Measurements from ENCODE around the gene OR5K2. TPM values are rescaled to one million over a fixed set of nuclear protein-coding genes. Genes with fewer than 3 reads are reported as not detected.

OR5K2 gene
- total RNA-seq, 1 donor from 2014 or later = not detected

GRCh38 chr3:98536456-98537017, 39.1 kb downstream of the OR5K2 start:
- no peak for TF ChIP-seq CTCF (conservative IDR thresholded peaks at IDR 0.05; ENCODE audit: low read depth, low read length)
- H3K4me3 ChIP-seq (ENCODE audit: low read depth, low read length) = no peak overlapping the region
- no peak for DNase-seq (ENCODE audit: low read depth)

GRCh38 chr3:98540346-98540745, 42.9 kb downstream of the OR5K2 start:
- no peak for TF ChIP-seq CTCF (conservative IDR thresholded peaks at IDR 0.05; ENCODE audit: low read depth, low read length)
- H3K4me3 ChIP-seq (ENCODE audit: low read depth, low read length) = no peak overlapping the region
- DNase-seq (ENCODE audit: low read depth) = no peak

- DNase-seq (ENCODE audit: low read depth) = no peak
- TF ChIP-seq CTCF (conservative IDR thresholded peaks at IDR 0.05; ENCODE audit: low read depth, low read length) = no peak
Observed at GRCh38 chr3:98541695-98542094, 44.2 kb downstream of the OR5K2 start.

GRCh38 chr3:98542623-98543022, 45.1 kb downstream of the OR5K2 start:
- no peak for DNase-seq (ENCODE audit: low read depth)
- TF ChIP-seq CTCF (conservative IDR thresholded peaks at IDR 0.05; ENCODE audit: low read depth, low read length) = no peak
- no peak overlapping the region for H3K4me3 ChIP-seq (ENCODE audit: low read depth, low read length)

More at GRCh38 chr3:98541695-98542094, 44.2 kb downstream of the OR5K2 start:
- no peak overlapping the region for H3K4me3 ChIP-seq (ENCODE audit: low read depth, low read length)

GRCh38 chr3:98545940-98546339, 48.5 kb downstream of the OR5K2 start:
- H3K4me3 ChIP-seq (ENCODE audit: low read depth, low read length) = no peak overlapping the region
- DNase-seq (ENCODE audit: low read depth) = no peak
- TF ChIP-seq CTCF (conservative IDR thresholded peaks at IDR 0.05; ENCODE audit: low read depth, low read length) = no peak

Other genes starting within 250 kb of the OR5K2 start
- gene OR5H6, start 233.4 kb upstream of the OR5K2 start, total RNA-seq = not detected in 2 replicates
- not detected in 2 replicates for gene OR5H2, start 215.2 kb upstream of the OR5K2 start, total RNA-seq
- gene OR5K4, start 143.8 kb upstream of the OR5K2 start, total RNA-seq = not detected in 2 replicates
- gene OR5K3, start 107.0 kb upstream of the OR5K2 start, total RNA-seq = not detected in 2 replicates
- not detected in 2 replicates for gene OR5K1, start 34.5 kb upstream of the OR5K2 start, total RNA-seq
- 107 and 167 TPM in 2 replicates for gene CLDND1, start 25.2 kb downstream of the OR5K2 start, total RNA-seq
- gene GPR15, start 34.3 kb downstream of the OR5K2 start, total RNA-seq = not detected in 2 replicates
- gene CPOX, start 95.9 kb downstream of the OR5K2 start, total RNA-seq = 36.0 and 48.9 TPM in 2 replicates

All from epithelial cell of proximal tubule (primary cell).